K562 (cell line): ENCODE data around the gene STIM1. TPM values are rescaled to one million over a fixed set of nuclear protein-coding genes. Genes with fewer than 3 reads are reported as not detected.

Source experiments
- ADNP ChIP-seq: fragments of 200-800 bp; sonication (Bioruptor generic); IDR thresholded peaks from 2 replicates; pipeline ENCODE4 v1.6.1; 2016; ENCODE audit warnings: missing genetic modification characterization, missing compliant biosample characterization
- ARHGAP35 ChIP-seq: fragments of 450-650 bp; IDR thresholded peaks from 2 replicates; pipeline ENCODE4 v1.6.1; 2018; ENCODE audit not compliant: partially characterized antibody
- CCAR2 ChIP-seq: fragments of 200-400 bp; formaldehyde crosslinking; IDR thresholded peaks from 2 replicates; pipeline ENCODE4 v1.6.1; 2017; ENCODE audit warnings: mild to moderate bottlenecking, low read depth, low read length
- CREB5 ChIP-seq: fragments of 250-450 bp; sonication (Bioruptor Pico); IDR thresholded peaks from 2 replicates; pipeline ENCODE4 v1.5.0; 2020; ENCODE audit warnings: mild to moderate bottlenecking
- EP300 ChIP-seq: IDR thresholded peaks from 2 replicates; pipeline ENCODE4 v1.6.1; 2012; ENCODE audit warnings: low read length, improper control_type of control experiment
- MAFF ChIP-seq: IDR thresholded peaks from 2 replicates; pipeline ENCODE4 v1.6.1; 2012; ENCODE audit warnings: low read length, improper control_type of control experiment
- NFIC ChIP-seq: fragments of 450-650 bp; IDR thresholded peaks from 2 replicates; pipeline ENCODE4 v1.6.1; 2017; ENCODE audit warnings: mild to moderate bottlenecking, inconsistent platforms
- POLR2G ChIP-seq: fragments of 200-400 bp; formaldehyde crosslinking; IDR thresholded peaks from 2 replicates; pipeline ENCODE4 v1.6.1; 2017; ENCODE audit warnings: low read depth, mild to moderate bottlenecking, antibody characterized with exemption, low read length, moderate library complexity
- RB1 ChIP-seq: fragments of 450-650 bp; IDR thresholded peaks from 2 replicates; pipeline ENCODE4 v1.6.1; 2017; ENCODE audit warnings: low read depth, mild to moderate bottlenecking
- RBM39 ChIP-seq: fragments of 200-400 bp; formaldehyde crosslinking; optimal IDR thresholded peaks from 2 replicates; pipeline ENCODE3; 2018; ENCODE audit warnings: low read depth, low read length
- RNF2 ChIP-seq: sonication (generic); IDR thresholded peaks from 2 replicates; pipeline ENCODE4 v1.6.1; 2016
- SMAD2 ChIP-seq: fragments of 150-350 bp; IDR thresholded peaks from 2 replicates; pipeline ENCODE4 v1.6.1; 2014; ENCODE audit warnings: low read depth, mild to moderate bottlenecking, low read length
- TAL1 ChIP-seq: fragments of 450-650 bp; IDR thresholded peaks from 2 replicates; pipeline ENCODE4 v1.6.1; 2016; ENCODE audit warnings: mild to moderate bottlenecking
- TBL1XR1 ChIP-seq, 2 experiments: IDR thresholded peaks; 2 replicates each; pipeline ENCODE4 v1.6.1; 2012; ENCODE audit warnings: improper control_type of control experiment in 2 of 2, low read length in 2 of 2, mild to moderate bottlenecking in 1 of 2
- TBP ChIP-seq: optimal IDR thresholded peaks from 2 replicates; pipeline ENCODE3; 2011; ENCODE audit warnings: low read depth, low read length, improper control_type of control experiment
- USF1 ChIP-seq: sonication (generic); formaldehyde crosslinking; IDR thresholded peaks from 2 replicates; pipeline ENCODE4 v1.9.0; 2022; ENCODE audit warnings: mild to moderate bottlenecking, missing genetic modification reagents
- WHSC1 ChIP-seq: IDR thresholded peaks from one replicate; pipeline ENCODE4 v1.6.1; 2012; ENCODE audit warnings: low read length, control low read depth, inconsistent platforms
- ZBTB40 ChIP-seq, 2 experiments: fragments of 450-650 bp in 1 of 2; sonication (generic) in 1 of 2; formaldehyde crosslinking in 1 of 2; IDR thresholded peaks; 2 replicates each; pipeline versions ENCODE4 v1.7.1 to v1.9.0; 2016 to 2022; ENCODE audit warnings: inconsistent platforms in 1 of 2, mild to moderate bottlenecking in 1 of 2, missing genetic modification reagents in 1 of 2
- ZNF232 ChIP-seq: sonication (generic); formaldehyde crosslinking; IDR thresholded peaks from 2 replicates; pipeline ENCODE4 v1.8.0; 2022; ENCODE audit warnings: mild to moderate bottlenecking, missing genetic modification reagents
- polyA plus RNA-seq, 8 experiments: library from polyadenylated mRNA; depleted of rRNA in 4 of 8; stranded (reverse) in 5 of 8; unstranded in 3 of 8; fragments of >200 nt; fragmentation: Nextera tagmentation in 2 of 8; fragmentation: Illumina TruSeq in 1 of 8; extraction: Ambion mirVana in 2 of 8; extraction: Trizol in 1 of 8; gene quantifications; 2 replicates each; pipeline versions ENCODE4 v1.2.1 to v1.2.3, GENCODE V29; 2011 to 2014; ENCODE audit warnings: inconsistent platforms in 1 of 8, missing spikeins in 1 of 8
- total RNA-seq, 7 experiments: library from RNA; depleted of rRNA in 6 of 7; stranded (reverse); fragments of >200 nt in 6 of 7; fragmentation: Illumina TruSeq in 2 of 7; extraction: Trizol in 2 of 7; gene quantifications; 2 replicates each; pipeline versions ENCODE4 v1.2.1 to v1.2.3, GENCODE V29; 2011 to 2021; ENCODE audit warnings: low replicate concordance in 1 of 7

STIM1 gene
- total and polyA plus RNA-seq, 9 of the 15 experiments (the other 6 are each of a cell fraction or from before 2014, with no cell fraction given): 7.7 to 50.5 (median 22.5) TPM

- peak; percentile 27 for TF ChIP-seq TBP
- TF ChIP-seq ZNF232 (CRISPR knock-in tag): no peak
- TF ChIP-seq SMAD2: no peak
- TF ChIP-seq POLR2G: no peak
- peak; percentile 62; the same call in 1 of the 2 replicates for TF ChIP-seq EP300
- no peak for TF ChIP-seq USF1 (CRISPR knock-in tag)
- peak in 1 of 2 experiments; percentile 51; a peak in 1 of 4 replicates for TF ChIP-seq TBL1XR1 (IDR thresholded peaks at IDR 0.05; ENCODE audit: low read length in 2 of 2)
- TF ChIP-seq RBM39: no peak
- TF ChIP-seq NFIC: 0 out of 2 replicates have a peak, but pooled peaks have one; percentile 22
- TF ChIP-seq ARHGAP35: no peak
- no peak; the same call in 1 of the 2 replicates for TF ChIP-seq RNF2
- TF ChIP-seq MAFF: no peak
- no peak for TF ChIP-seq ADNP (tag)
- TF ChIP-seq CCAR2: no peak
- TF ChIP-seq CREB5: no peak
- TF ChIP-seq ZBTB40 (IDR thresholded peaks at IDR 0.05): peak; percentile 62; the same call in 1 of the 2 replicates
- no peak for TF ChIP-seq ZBTB40 (CRISPR knock-in tag; IDR thresholded peaks at IDR 0.05)
- peak; percentile 51; the same call in 1 of the 2 replicates for TF ChIP-seq TAL1
- TF ChIP-seq RB1: no peak
- TF ChIP-seq WHSC1: no peak
These were observed 47.9 kb downstream of the STIM1 start (continued) for GRCh38 chr11:3903207-3903896.
